Lower leg skin (tissue), 4 donors: ENCODE data around the gene EPHB3. TPM values are rescaled to one million over a fixed set of nuclear protein-coding genes. Genes with fewer than 3 reads are reported as not detected.

Source experiments
- DNase-seq, 2 donors: peaks; one replicate each; pipeline ENCODE4 v3.0.0-alpha.2; 2019; ENCODE audit warnings: low spot score in 2 of 2
- H3K4me3 ChIP-seq: fragments of 200-600 bp; sonication (generic); 2 replicates; pipeline ENCODE4 v1.5.1; 2017; ENCODE audit warnings: mild to moderate bottlenecking, low read depth; ENCODE audit not compliant: poor library complexity, severe bottlenecking
- POLR2A ChIP-seq, 2 donors: fragments of 450-650 bp; IDR thresholded peaks; one replicate each; pipeline ENCODE4 v1.6.1; 2016 to 2017; ENCODE audit warnings: antibody characterized with exemption in 2 of 2, mild to moderate bottlenecking in 1 of 2, moderate library complexity in 1 of 2
- WGBS, 2 donors: methylation state at CpG; one replicate each; pipeline ENCODE4 v1.1.5; 2018; 5-methylcytosine and 5-hydroxymethylcytosine counted together
- intact Hi-C: fragments of 100-400 bp; cut with DNase I; formaldehyde crosslinking; loops from one replicate; pipeline ENCODE4 v1.15.0; 2023; ENCODE audit warnings: low total_unique reads
- total RNA-seq, 4 donors: library from RNA; depleted of rRNA; stranded (reverse); fragments of >200 nt; gene quantifications; one replicate each; pipeline ENCODE4 v1.1.0, GENCODE V29; 2016
- TF ChIP-seq, protein P1 (sequence below), 3 donors: fragments of 450-650 bp; IDR thresholded peaks; one replicate each; pipeline ENCODE4 v1.5.1; 2016; ENCODE audit warnings: antibody characterized with exemption in 3 of 3, mild to moderate bottlenecking in 3 of 3, moderate library complexity in 2 of 3

Gene EPHB3
- total RNA-seq, 4 donors from 2014 or later, result 99.4 to 120 (median 109) TPM

DNA sequence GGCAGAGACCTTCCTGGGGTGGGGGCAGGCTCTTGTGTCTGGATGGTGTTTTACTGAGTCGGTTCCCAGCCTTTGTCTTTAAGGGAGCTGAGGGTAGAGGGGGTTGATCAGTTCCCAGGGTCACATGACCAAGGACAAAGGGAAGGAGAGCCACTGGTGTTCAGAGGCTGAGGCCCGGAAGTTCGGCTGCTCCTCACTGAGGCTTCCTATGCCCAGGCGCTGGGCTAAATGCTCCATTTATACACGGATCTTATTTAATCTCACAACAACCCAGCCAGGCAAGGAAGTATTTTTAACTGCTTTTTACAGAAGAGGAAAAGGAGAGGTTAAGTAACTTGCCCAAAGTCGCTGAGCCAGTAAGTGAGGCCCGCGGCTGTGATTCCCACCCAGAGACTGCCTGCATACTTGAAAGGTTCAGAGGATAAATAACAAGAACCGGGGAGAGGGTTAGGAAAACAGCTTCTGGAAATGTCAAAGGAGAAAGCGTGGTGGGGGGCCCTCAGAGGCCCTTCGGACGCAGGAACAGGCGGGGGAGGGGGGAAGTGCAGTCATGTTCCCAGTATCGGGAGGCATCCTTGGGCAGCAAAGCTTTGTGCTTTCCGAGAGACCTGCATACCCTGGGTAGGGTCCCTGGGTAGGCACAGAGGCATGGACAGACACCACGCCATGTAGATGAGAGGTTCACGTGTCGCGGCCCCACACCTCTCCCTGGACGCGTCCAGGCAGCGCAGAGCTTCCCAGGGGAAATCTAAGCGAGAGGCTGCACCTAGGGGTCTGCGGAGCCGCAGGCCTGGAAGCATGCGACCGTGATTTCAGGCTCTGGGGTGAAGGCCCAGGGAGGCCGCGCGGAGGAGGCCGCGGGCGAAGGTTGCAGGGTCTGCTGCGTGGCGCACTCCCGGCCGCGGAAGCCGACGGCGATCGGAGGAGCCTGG is 21.3 kb downstream of the EPHB3 start:
- WGBS, 2 donors, result 26% methylated on average over 24 to 33 of the region's 42 CpGs
- no peak for TF ChIP-seq POLR2A (IDR thresholded peaks at IDR 0.05)
- TF ChIP-seq, protein P1, sequence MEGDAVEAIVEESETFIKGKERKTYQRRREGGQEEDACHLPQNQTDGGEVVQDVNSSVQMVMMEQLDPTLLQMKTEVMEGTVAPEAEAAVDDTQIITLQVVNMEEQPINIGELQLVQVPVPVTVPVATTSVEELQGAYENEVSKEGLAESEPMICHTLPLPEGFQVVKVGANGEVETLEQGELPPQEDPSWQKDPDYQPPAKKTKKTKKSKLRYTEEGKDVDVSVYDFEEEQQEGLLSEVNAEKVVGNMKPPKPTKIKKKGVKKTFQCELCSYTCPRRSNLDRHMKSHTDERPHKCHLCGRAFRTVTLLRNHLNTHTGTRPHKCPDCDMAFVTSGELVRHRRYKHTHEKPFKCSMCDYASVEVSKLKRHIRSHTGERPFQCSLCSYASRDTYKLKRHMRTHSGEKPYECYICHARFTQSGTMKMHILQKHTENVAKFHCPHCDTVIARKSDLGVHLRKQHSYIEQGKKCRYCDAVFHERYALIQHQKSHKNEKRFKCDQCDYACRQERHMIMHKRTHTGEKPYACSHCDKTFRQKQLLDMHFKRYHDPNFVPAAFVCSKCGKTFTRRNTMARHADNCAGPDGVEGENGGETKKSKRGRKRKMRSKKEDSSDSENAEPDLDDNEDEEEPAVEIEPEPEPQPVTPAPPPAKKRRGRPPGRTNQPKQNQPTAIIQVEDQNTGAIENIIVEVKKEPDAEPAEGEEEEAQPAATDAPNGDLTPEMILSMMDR (IDR thresholded peaks at IDR 0.05), result no peak
- peak overlapping the region; percentile 23 for H3K4me3 ChIP-seq
- no peak for DNase-seq
- intact Hi-C loops, result no loop called here

DNA sequence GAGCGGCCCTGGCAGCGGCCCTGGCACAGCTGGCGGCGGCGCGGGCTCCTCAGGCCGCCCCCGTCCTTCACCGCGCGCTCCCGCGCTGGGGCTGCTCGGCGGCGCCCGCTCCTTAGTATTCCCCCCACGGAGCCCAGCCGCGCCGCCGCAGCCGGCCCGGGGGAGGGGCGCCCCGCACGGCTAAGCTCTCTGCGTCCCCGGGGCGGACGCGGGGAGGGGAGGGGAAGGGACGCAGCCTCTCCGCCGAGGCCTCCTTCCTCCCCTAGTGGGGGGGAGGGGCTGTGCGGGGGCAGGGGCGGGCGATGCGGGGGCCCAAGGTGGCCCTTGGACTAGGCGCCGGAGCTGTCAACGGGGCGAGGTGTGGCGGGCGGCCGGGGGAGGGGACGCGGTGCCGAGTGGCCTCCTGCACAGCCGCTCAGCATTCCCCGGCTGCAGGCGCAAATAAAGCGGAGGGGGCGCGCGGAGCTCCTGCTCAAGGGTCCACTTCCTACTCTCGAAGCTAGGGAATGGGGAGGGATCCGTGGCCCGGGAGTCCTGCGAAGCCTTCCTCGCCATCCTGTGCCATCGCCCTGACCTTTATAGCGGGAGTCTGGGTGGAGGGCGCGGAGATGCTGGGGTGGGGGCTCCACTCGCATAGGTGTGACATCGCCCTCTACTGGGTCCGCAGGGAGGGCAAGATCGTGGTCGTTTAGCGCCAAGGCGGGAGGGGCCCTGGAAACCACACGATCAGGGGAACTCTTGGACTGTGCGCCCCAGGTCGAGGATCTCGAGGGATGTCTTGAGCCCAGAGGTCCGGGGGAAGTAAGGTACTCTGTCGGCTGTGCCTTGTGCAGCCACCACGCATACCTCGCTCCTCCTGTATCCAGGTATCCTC is 22.2 kb downstream of the EPHB3 start:
- peak overlapping the region; percentile 23 for H3K4me3 ChIP-seq
- intact Hi-C loops, result no loop called here
- TF ChIP-seq, protein P1 (IDR thresholded peaks at IDR 0.05), result no peak
- TF ChIP-seq POLR2A (IDR thresholded peaks at IDR 0.05), result no peak
- 30 to 36% methylated on average over 41 to 45 of the region's 80 CpGs for WGBS, 2 donors
- peak in 1 of 2 donors; percentile 88 for DNase-seq

DNA sequence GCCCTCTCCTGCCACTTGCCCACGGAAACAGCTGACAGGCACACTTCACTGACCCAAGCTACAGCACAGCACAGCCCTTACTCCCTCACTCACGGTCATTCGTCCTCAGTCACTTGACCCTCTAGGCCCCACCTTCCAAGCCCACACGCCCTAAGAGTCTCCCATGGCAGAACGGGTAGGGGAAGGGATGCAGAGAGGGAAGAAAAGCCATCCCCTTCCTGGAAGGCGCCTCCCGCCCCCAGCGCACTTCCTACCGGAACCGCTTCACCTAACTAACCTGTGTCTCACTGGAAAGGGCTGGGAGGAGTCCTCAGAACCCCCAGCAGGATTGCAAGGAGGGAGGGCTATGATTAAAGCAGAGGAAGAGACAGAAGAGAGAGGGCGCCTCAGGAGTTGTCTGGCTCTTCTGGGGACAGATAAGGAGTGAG is 22.9 kb downstream of the EPHB3 start:
- H3K4me3 ChIP-seq, result no peak overlapping the region
- 43 to 52% methylated on average over 11 of the region's 11 CpGs for WGBS, 2 donors
- intact Hi-C loops, result no loop called here
- DNase-seq, result no peak
- no peak for TF ChIP-seq POLR2A (IDR thresholded peaks at IDR 0.05)
- TF ChIP-seq, protein P1 (IDR thresholded peaks at IDR 0.05), result no peak

DNA sequence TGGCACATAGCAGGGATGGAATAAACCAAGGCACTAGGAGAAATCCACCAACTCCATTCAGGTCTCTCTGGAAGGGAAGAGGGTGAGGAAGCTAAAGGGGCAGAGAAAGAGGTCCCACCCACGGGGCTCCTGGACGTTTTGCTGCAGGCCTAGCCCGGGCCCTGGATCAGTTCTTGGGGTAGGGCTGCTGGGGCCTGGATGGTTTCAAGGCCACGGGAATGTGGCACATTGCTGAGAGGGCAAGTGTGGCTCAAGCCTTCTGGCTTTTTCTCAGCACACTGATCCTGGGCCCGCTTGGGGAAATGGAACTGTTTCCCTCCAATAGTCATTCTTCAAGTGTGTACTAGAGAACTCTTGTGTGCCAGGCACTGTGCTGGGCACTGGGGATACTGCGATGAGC is 24.0 kb downstream of the EPHB3 start:
- TF ChIP-seq, protein P1 (IDR thresholded peaks at IDR 0.05), result no peak
- no peak for TF ChIP-seq POLR2A (IDR thresholded peaks at IDR 0.05)
- WGBS, 2 donors, result 67 to 74% methylated on average over 6 of the region's 6 CpGs
- DNase-seq, result no peak
- no peak overlapping the region for H3K4me3 ChIP-seq
- intact Hi-C loops, result no loop called here

DNA sequence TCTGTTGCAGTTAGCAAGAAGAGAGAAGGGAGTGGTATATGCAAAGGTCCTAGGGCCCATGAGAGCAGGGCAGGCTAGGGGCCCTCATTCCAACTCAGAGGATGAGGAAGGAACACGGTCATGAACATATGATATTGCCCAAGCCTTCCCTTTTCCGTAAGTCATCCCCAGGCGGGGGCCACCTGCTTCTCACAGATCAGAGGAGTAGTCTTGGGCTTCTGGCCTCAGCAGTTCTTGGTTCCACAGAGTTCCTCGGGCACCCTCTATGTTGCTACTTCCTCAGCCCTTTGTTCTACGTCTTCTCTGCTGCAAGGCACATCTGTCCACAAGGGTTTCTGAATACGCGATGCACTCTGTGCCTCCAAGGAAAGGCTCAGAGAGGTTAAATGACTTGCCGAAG is 25.3 kb downstream of the EPHB3 start:
- intact Hi-C loops, result no loop called here
- 84 to 86% methylated on average over 8 of the region's 8 CpGs for WGBS, 2 donors
- H3K4me3 ChIP-seq, result no peak overlapping the region
- TF ChIP-seq POLR2A (IDR thresholded peaks at IDR 0.05), result no peak
- TF ChIP-seq, protein P1 (IDR thresholded peaks at IDR 0.05), result no peak
- no peak for DNase-seq
